Middle frontal gyrus (tissue), 1 donor: ENCODE measurements around the gene TMTC1.
"Not testable (repeated sequence)": the region's sequence is repeated elsewhere in the genome, so short reads cannot be mapped to it uniquely, and the experiment has no call there.

ENCODE experiments used
- DNase-seq: peaks from one replicate; pipeline ENCODE4 v3.0.0-alpha.2; 2015; ENCODE audit warnings: low spot score; ENCODE audit errors: extremely low spot score

TMTC1 gene

GRCh38 chr12:29783773-29784666 is at the start of gene TMTC1:
TSS of gene TMTC1 (minus strand) at chr12:29783942. CDS start at chr12:29783751, 191 bp downstream.
- no peak for DNase-seq

- no peak for DNase-seq
Observed at GRCh38 chr12:29831173-29831572, 47.4 kb upstream of the TMTC1 start.

DNA sequence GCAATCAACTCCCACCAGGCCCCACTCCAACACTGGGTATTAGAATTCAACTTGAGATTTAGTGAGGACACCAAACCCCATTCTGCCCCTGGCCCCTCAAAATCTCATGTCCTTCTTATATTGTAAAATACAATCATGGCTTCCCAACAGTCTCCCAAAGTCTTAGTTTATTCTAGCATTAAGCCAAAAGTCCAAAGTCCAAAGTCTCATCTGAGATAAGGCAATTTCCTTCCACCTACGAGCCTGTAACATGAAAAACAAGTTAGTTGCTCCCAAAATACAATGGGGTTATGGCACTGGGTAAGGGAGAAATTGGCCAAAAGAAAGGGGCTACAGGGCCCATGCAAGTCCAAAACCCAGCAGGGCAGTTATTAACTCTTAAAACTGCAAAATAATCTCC is 46.6 kb upstream of the TMTC1 start:
- no peak for DNase-seq

- no peak for DNase-seq
Observed at GRCh38 chr12:29818916-29819623, 35.3 kb upstream of the TMTC1 start.

- DNase-seq = no peak
Observed at GRCh38 chr12:29816874-29817725, 33.4 kb upstream of the TMTC1 start.

DNA sequence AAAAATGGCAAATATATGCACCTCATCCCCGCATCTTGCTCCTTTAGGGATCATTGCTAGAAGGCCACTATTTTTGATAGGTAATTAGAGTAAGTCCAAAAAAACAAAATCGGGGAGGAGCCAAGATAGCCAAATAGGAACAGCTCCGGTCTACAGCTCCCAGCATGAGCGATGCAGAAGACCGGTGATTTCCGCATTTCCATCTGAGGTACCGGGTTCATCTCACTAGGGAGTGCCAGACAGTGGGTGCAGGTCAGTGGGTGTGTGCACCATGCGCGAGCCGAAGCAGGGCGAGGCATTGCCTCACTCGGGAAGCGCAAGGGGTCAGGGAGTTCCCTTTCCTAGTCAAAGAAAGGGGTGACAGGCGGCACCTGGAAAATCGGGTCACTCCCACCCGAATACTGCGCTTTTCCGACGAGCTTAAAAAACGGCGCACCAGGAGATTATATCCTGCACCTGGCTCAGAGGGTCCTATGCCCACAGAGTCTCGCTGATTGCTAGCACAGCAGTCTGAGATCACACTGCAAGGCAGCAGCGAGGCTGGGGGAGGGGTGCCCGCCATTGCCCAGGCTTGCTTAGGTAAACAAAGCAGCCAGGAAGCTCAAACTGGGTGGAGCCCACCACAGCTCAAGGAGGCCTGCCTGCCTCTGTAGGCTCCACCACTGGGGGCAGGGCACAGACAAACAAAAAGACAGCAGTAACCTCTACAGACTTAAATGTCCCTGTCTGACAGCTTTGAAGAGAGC is 26.0 kb upstream of the TMTC1 start:
- DNase-seq = not testable (repeated sequence)

GRCh38 chr12:29807129-29807528 is 23.4 kb upstream of the TMTC1 start:
- DNase-seq = no peak

DNA sequence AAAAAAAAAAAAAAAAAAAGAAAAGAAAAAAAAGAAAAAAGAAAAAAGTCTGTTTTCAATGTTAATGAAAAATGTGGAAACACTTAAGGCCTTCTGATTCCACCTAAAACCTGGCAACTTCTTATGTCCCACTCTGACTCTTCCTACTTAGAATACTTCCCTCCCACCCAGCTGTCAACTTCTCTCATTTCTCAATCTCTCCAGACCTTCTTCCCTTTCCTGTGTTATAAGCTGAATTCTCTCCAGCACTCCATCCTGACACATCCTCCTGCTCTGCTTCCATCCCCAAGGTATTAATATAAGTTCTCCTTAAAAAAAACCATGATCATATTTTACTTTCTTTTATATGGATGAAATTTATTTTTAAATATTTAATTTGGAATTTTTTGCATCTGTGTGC is 20.3 kb upstream of the TMTC1 start:
- no peak for DNase-seq

GRCh38 chr12:29799591-29799990 is 15.8 kb upstream of the TMTC1 start:
- DNase-seq = no peak

DNA sequence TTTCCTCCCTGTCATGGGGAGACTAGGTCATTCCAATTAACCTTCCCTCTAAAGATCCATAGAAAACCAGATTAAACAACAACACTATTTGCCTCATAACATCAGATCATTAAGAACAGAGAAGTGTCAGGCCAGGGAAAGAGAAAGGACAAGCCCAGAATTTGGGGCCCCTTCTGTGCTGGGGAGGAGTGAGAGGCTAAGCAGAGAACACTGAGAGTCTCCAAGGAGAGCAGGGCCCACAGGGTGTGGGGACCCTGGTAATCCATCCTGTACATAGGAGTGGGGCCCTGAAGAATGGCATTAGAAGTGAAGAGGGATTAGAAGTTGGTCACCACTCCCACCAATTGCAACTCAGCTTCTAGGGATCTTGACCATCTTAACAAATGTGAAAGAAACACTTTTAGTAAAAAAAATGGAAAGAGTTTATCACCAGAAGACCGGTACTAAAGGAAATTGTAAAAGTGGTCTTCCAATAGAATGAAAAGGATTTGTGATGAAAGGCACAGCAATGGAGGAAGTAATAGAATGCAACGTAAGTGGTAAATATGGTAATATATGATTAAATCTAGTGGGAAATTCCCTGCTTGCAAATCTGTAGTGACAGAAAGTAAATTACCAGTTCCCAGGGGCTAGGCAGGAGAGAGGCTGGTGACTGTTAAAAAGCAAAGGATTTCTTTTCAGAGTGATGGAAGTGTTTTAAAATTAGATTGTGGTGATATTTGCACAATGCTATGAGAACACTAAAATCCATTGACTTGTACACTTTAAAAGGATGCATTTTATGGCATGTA is 14.0 kb upstream of the TMTC1 start:
- DNase-seq = no peak

DNA sequence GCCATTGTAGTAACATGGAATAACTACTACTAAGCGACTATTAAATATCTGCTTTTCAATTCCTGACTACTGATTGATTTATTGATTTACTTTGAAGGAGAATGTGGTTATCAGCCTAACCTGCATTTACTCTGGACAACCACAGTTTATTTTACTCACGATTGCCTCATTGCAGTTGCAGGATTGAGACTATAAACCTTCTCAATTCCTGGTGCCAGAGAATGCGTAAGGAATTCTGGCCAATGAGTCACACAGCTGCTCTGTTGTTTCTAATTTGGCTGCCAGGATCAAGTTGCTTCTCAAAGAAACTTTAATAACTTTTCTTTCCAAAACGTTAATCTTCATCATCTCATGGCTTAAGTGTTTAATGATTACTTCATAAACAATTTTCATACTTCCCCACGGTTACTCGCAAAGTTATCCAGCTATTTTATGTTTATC is 13.1 kb upstream of the TMTC1 start:
- no peak for DNase-seq

DNA sequence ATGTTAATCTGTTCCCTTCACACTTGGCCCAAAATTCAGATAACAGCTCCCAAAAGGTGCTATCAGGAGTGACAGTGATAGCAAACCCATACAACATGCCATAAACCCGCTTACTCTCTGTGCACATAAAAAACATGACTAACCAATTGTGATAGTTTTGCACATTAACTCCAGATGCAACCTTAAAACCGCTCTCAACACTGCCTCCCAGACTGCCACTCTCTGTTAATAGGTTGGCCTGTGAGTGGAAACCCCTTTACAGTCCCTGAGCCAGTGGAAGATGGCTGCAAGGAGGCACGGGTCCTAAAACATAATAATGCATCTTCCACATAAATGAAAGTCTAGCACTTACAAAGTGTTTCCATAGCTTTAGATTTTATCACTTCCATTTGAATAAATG is 12.0 kb upstream of the TMTC1 start:
- no peak for DNase-seq

DNA sequence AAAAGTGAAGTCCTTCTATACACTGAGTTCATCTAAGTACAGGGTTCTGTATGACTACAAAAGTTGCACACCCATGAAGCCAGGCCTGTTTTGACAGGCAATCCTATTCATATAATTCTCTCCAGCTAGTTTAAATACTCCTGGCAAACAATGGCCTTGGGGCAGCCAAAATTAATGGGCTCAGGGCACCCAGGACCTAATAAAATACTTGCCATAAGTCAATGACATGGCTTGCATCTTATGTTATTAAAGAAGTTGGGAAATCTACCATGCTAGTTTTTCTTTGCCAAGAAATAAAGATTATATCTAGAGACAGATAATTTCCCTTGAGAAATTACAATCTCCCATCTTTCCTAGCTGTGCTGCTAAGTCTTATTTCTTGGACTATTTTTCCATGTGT is 11.1 kb upstream of the TMTC1 start:
- no peak for DNase-seq

- no peak for DNase-seq
Observed at GRCh38 chr12:29792853-29793252, 9.1 kb upstream of the TMTC1 start.

GRCh38 chr12:29792132-29792531 is 8.4 kb upstream of the TMTC1 start:
- no peak for DNase-seq

- no peak for DNase-seq
Observed at GRCh38 chr12:29782871-29783772, 620 bp downstream of the TMTC1 start.

GRCh38 chr12:29782285-29782870 is 1.4 kb downstream of the TMTC1 start:
- no peak for DNase-seq

DNA sequence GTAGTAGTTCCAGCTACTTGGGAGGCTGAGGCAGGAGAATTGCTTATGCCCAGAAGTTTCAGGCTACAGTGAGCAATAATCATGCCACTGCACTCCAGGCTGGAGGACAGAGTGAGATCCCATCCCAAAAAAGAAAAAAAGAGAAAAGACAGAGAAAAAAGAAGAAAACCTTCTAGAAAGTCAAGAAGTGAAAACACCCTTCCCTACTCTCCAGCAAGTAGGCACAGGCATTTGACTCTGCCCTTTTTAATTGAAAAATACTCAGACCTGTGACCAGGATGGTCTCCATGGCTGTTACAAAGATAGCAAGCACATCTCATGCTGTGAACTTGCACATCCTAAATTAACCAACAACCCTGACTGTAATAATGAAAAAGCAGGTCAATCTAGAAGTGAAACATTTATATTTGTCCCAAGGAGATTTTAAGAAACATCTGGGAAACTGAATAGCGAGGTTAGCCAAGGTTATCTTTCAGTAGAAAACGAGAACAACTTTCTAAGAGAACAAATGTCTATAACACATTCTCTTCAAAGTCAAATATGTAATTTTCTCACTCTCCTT is 2.0 kb downstream of the TMTC1 start:
- DNase-seq = no peak
